GM19240 (cell line): ENCODE measurements around the gene PLCH2.

Experiments
- DNase-seq: peaks from one replicate; pipeline ENCODE4 v3.0.0; 2011; ENCODE audit warnings: low spot score; ENCODE audit not compliant: insufficient read length

PLCH2 gene

GRCh38 chr1:2512862-2513421, 36.9 kb downstream of the PLCH2 start:
- DNase-seq, result no peak

GRCh38 chr1:2513939-2514652, 38.0 kb downstream of the PLCH2 start:
- no peak for DNase-seq

- no peak for DNase-seq
Measured at GRCh38 chr1:2514863-2515762, 39.0 kb downstream of the PLCH2 start.

GRCh38 chr1:2515763-2516080, 39.6 kb downstream of the PLCH2 start:
- no peak for DNase-seq

- DNase-seq, result no peak
Measured at GRCh38 chr1:2516124-2516523, 40.0 kb downstream of the PLCH2 start.

- no peak for DNase-seq
Measured at GRCh38 chr1:2516946-2517345, 40.9 kb downstream of the PLCH2 start.

GRCh38 chr1:2517966-2518365, 41.9 kb downstream of the PLCH2 start:
- DNase-seq, result no peak

- no peak for DNase-seq
Measured at GRCh38 chr1:2518528-2518927, 42.4 kb downstream of the PLCH2 start.

GRCh38 chr1:2519029-2519685, 43.1 kb downstream of the PLCH2 start:
- no peak for DNase-seq

- no peak for DNase-seq
Measured at GRCh38 chr1:2519729-2520128, 43.6 kb downstream of the PLCH2 start.

- no peak for DNase-seq
Measured at GRCh38 chr1:2520206-2520605, 44.1 kb downstream of the PLCH2 start.

- DNase-seq, result no peak
Measured at GRCh38 chr1:2520806-2521205, 44.7 kb downstream of the PLCH2 start.

- no peak for DNase-seq
Measured at GRCh38 chr1:2522230-2522629, 46.1 kb downstream of the PLCH2 start.

- DNase-seq, result no peak
Measured at GRCh38 chr1:2523191-2523890, 47.3 kb downstream of the PLCH2 start.

- DNase-seq, result no peak
Measured at GRCh38 chr1:2523891-2524609, 48.0 kb downstream of the PLCH2 start.

GRCh38 chr1:2525572-2525919, 49.5 kb downstream of the PLCH2 start:
- no peak for DNase-seq

- peak; percentile 99 for DNase-seq
Measured at GRCh38 chr1:2525920-2526823, 50.1 kb downstream of the PLCH2 start, which contains the start of gene PANK4. PANK4 (minus strand) TSS chr1:2526596; CDS start chr1:2526587, 9 bp downstream.

GRCh38 chr1:2526824-2527555, 50.9 kb downstream of the PLCH2 start:
- DNase-seq, result peak; percentile 82

- no peak for DNase-seq
Measured at GRCh38 chr1:2527556-2527860, 51.4 kb downstream of the PLCH2 start.
